HepG2 (cell line): ENCODE measurements around the gene THEMIS. TPM values are rescaled to one million over a fixed set of nuclear protein-coding genes. Genes with fewer than 3 reads are reported as not detected.

ENCODE experiments used
- ATAC-seq: fragments of 200-7000 bp; cut with Tn5 transposase; 3 replicates; pipeline ENCODE4 v1.9.1; 2020; ENCODE audit warnings: mild to moderate bottlenecking, moderate library complexity
- BruUV-seq: library from RNA; stranded (reverse); fragments of 400-500 nt; replicated peaks from 2 replicates; lab custom pipeline; 2021; lab: Mats Ljungman, UMichigan
- CTCF ChIA-PET: fragments of 300-600 bp; formaldehyde crosslinking; extraction: SDS; loops from one replicate; lab custom pipeline; 2021; ENCODE audit warnings: low total read pairs, inconsistent platforms, low intra/inter-chr PET ratio; lab: Yijun Ruan, JAX
- POLR2A ChIA-PET: fragments of 350-600 bp; sonication (Branson Sonifier 250); formaldehyde crosslinking; loops from one replicate; lab custom pipeline; 2020; ENCODE audit warnings: antibody characterized with exemption, inconsistent platforms; lab: Yijun Ruan, JAX
- DNase-seq: peaks from one replicate; pipeline ENCODE4 v3.0.0-alpha.2; 2015; ENCODE audit warnings: low spot score
- FAIRE-seq: peaks from 3 replicates; lab custom pipeline; 2011; peaks lifted over from hg19 to GRCh38; lab: Jason Lieb, UNC
- H2AFZ ChIP-seq: one replicate; pipeline ENCODE4 v1.6.1; 2011; ENCODE audit warnings: low read length, inconsistent platforms
- H3K27ac ChIP-seq: fragments of 300-600 bp; 3 replicates; pipeline ENCODE4 v1.8.0; 2011; ENCODE audit warnings: mixed run types, mild to moderate bottlenecking, mixed read lengths, low read length, inconsistent platforms; ENCODE audit not compliant: insufficient read depth; ENCODE audit errors: extremely low read length
- H3K27me3 ChIP-seq, 2 experiments: fragments of 200-600 bp in 1 of 2; 2 replicates in 1 of 2; 3 replicates in 1 of 2; pipeline versions ENCODE4 v1.6.0 to v1.8.0; 2011; ENCODE audit warnings: low read length in 2 of 2, mild to moderate bottlenecking in 2 of 2, moderate library complexity in 2 of 2, inconsistent platforms in 1 of 2; ENCODE audit not compliant: insufficient read depth in 2 of 2, control insufficient read depth in 1 of 2
- H3K36me3 ChIP-seq, 2 experiments: fragments of 200-600 bp in 1 of 2; replicated peaks in 1 of 2; 2 replicates in 1 of 2; 3 replicates in 1 of 2; pipeline versions ENCODE4 v1.5.1 to v1.8.0; 2011; ENCODE audit warnings: low read length in 2 of 2, inconsistent platforms in 1 of 2; ENCODE audit not compliant: insufficient read depth in 2 of 2, control insufficient read depth in 1 of 2
- H3K4me1 ChIP-seq: 2 replicates; pipeline ENCODE4 v1.5.1; 2012; ENCODE audit warnings: low read length, inconsistent platforms; ENCODE audit not compliant: insufficient read depth
- H3K4me2 ChIP-seq: 2 replicates; pipeline ENCODE4 v1.6.0; 2011; ENCODE audit warnings: low read depth, low read length, inconsistent platforms
- H3K4me3 ChIP-seq, 3 experiments: fragments of 200-600 bp in 1 of 3; sonication (generic), shearing (Covaris generic) in 1 of 3; replicated peaks in 1 of 3; 2 replicates each; pipeline ENCODE4 v1.5.1; 2011 to 2016; ENCODE audit warnings: low read length in 3 of 3, inconsistent platforms in 2 of 3, low read depth in 2 of 3, mild to moderate bottlenecking in 2 of 3, control low read depth in 1 of 3, mixed read lengths in 1 of 3; ENCODE audit not compliant: insufficient read depth in 1 of 3
- H3K79me2 ChIP-seq: one replicate; pipeline ENCODE4 v1.6.1; 2011; ENCODE audit warnings: low read length, inconsistent platforms; ENCODE audit not compliant: insufficient read depth
- H3K9ac ChIP-seq: 2 replicates; pipeline ENCODE4 v1.6.0; 2011; ENCODE audit warnings: mild to moderate bottlenecking, low read depth, low read length, inconsistent platforms; ENCODE audit not compliant: insufficient read depth
- H3K9me3 ChIP-seq: 2 replicates; pipeline ENCODE4 v1.5.1; 2012; ENCODE audit warnings: mild to moderate bottlenecking, low read length
- H4K20me1 ChIP-seq: 2 replicates; pipeline ENCODE4 v1.6.0; 2011; ENCODE audit warnings: inconsistent platforms, mild to moderate bottlenecking, low read length, moderate library complexity; ENCODE audit not compliant: insufficient read depth
- ATF4 ChIP-seq, 2 experiments: fragments of 450-650 bp in 1 of 2; sonication (generic) in 1 of 2; formaldehyde crosslinking; IDR thresholded peaks; 2 replicates each; pipeline versions ENCODE4 v1.5.0 to v1.8.0; 2020 to 2022; ENCODE audit warnings: mild to moderate bottlenecking in 1 of 2, missing genetic modification reagents in 1 of 2
- ATF7 ChIP-seq, 2 experiments: fragments of 450-650 bp in 1 of 2; sonication (generic) in 1 of 2; formaldehyde crosslinking in 1 of 2; IDR thresholded peaks; 2 replicates each; pipeline versions ENCODE4 v1.4.0 to v1.6.1; 2016 to 2020; ENCODE audit warnings: antibody characterized with exemption in 1 of 2, mild to moderate bottlenecking in 1 of 2, missing genetic modification reagents in 1 of 2
- FIP1L1 ChIP-seq: fragments of 200-400 bp; formaldehyde crosslinking; IDR thresholded peaks from 2 replicates; pipeline ENCODE4 v1.6.1; 2018; ENCODE audit warnings: low read depth, mild to moderate bottlenecking, low read length, moderate library complexity, borderline replicate concordance; ENCODE audit not compliant: insufficient read depth
- ISL2 ChIP-seq: sonication (generic); formaldehyde crosslinking; IDR thresholded peaks from 2 replicates; pipeline ENCODE4 v1.5.0; 2020; ENCODE audit warnings: missing genetic modification reagents
- MNT ChIP-seq: fragments of 450-650 bp; IDR thresholded peaks from 2 replicates; pipeline ENCODE4 v1.6.1; 2016
- NAIF1 ChIP-seq: sonication (generic); formaldehyde crosslinking; IDR thresholded peaks from 2 replicates; pipeline ENCODE4 v1.5.0; 2020; ENCODE audit warnings: mild to moderate bottlenecking, missing genetic modification reagents, borderline replicate concordance
- RFX1 ChIP-seq: fragments of 450-650 bp; IDR thresholded peaks from 2 replicates; pipeline ENCODE4 v1.6.1; 2017
- RFX5 ChIP-seq: IDR thresholded peaks from 2 replicates; pipeline ENCODE4 v1.6.1; 2011; ENCODE audit warnings: low read depth, low read length, improper control_type of control experiment
- RXRB ChIP-seq: IDR thresholded peaks from 2 replicates; pipeline ENCODE4 v1.6.1; 2016; ENCODE audit warnings: borderline replicate concordance, missing genetic modification reagents, missing compliant biosample characterization
- SMAD3 ChIP-seq: sonication (generic); formaldehyde crosslinking; IDR thresholded peaks from 2 replicates; pipeline ENCODE4 v1.4.0; 2020; ENCODE audit warnings: missing genetic modification reagents
- SRSF9 ChIP-seq: fragments of 200-400 bp; formaldehyde crosslinking; IDR thresholded peaks from 2 replicates; pipeline ENCODE4 v1.6.1; 2018; ENCODE audit warnings: borderline replicate concordance, mild to moderate bottlenecking, low read depth, low read length; ENCODE audit not compliant: insufficient read depth, poor library complexity, severe bottlenecking
- ZKSCAN5 ChIP-seq: sonication (generic); formaldehyde crosslinking; IDR thresholded peaks from 2 replicates; pipeline ENCODE4 v1.5.1; 2020; ENCODE audit warnings: mild to moderate bottlenecking, missing genetic modification reagents
- ZNF235 ChIP-seq: sonication (generic); formaldehyde crosslinking; IDR thresholded peaks from 2 replicates; pipeline ENCODE4 v1.8.1; 2023; ENCODE audit warnings: mild to moderate bottlenecking, missing genetic modification reagents, borderline replicate concordance
- ZNF329 ChIP-seq: sonication (generic); formaldehyde crosslinking; IDR thresholded peaks from 2 replicates; pipeline ENCODE4 v1.9.0; 2021; ENCODE audit warnings: low read depth, mild to moderate bottlenecking, missing genetic modification reagents
- ZNF367 ChIP-seq: sonication (generic); formaldehyde crosslinking; IDR thresholded peaks from 2 replicates; pipeline ENCODE4 v1.4.0; 2020; ENCODE audit warnings: missing genetic modification reagents, borderline replicate concordance
- ZNF577 ChIP-seq: sonication (generic); formaldehyde crosslinking; IDR thresholded peaks from 2 replicates; pipeline ENCODE4 v1.4.0; 2020; ENCODE audit warnings: mild to moderate bottlenecking, low read depth, missing genetic modification reagents, borderline replicate concordance
- ZNF607 ChIP-seq: sonication (generic); formaldehyde crosslinking; IDR thresholded peaks from 2 replicates; pipeline ENCODE4 v1.5.1; 2020; ENCODE audit warnings: missing genetic modification reagents, mild to moderate bottlenecking, borderline replicate concordance
- WGBS: methylation state at CpG from one replicate; pipeline ENCODE4 v1.1.6; 2017; ENCODE audit warnings: low lambda C conversion rate; 5-methylcytosine and 5-hydroxymethylcytosine counted together
- in situ Hi-C: cut with HindIII; loops from 2 replicates; pipeline ENCODE4 v1.10.0; 2017; ENCODE audit warnings: low pct_unique_long_range_greater_than_20kb; ENCODE audit not compliant: extremely low pct_ligation_motif_present
- intact Hi-C: fragments of 100-400 bp; cut with micrococcal nuclease; formaldehyde crosslinking; loops from one replicate; pipeline ENCODE4 v1.10.0; 2022; ENCODE audit not compliant: unreplicated experiment
- polyA plus RNA-seq, 8 experiments: library from polyadenylated mRNA; depleted of rRNA in 3 of 8; stranded (reverse) in 7 of 8; unstranded in 1 of 8; fragments of >200 nt; fragmentation: Illumina TruSeq in 4 of 8; extraction: Trizol in 4 of 8; gene quantifications; 2 replicates each; pipeline versions ENCODE4 v1.2.1 to v1.2.3, GENCODE V29; 2011 to 2016; ENCODE audit warnings: low read depth in 4 of 8, missing spikeins in 1 of 8, mixed read lengths in 1 of 8; ENCODE audit not compliant: insufficient read depth in 1 of 8
- total RNA-seq, 5 experiments: library from RNA; depleted of rRNA; stranded (reverse); fragments of >200 nt; fragmentation: Illumina TruSeq; extraction: Trizol; gene quantifications; 2 replicates each; pipeline ENCODE4 v1.2.3, GENCODE V29; 2016; ENCODE audit warnings: low read depth in 1 of 5

The THEMIS gene
- total and polyA plus RNA-seq, 2 of the 13 experiments (the other 11 are each of a cell fraction or from before 2014, with no cell fraction given) = not detected

DNA sequence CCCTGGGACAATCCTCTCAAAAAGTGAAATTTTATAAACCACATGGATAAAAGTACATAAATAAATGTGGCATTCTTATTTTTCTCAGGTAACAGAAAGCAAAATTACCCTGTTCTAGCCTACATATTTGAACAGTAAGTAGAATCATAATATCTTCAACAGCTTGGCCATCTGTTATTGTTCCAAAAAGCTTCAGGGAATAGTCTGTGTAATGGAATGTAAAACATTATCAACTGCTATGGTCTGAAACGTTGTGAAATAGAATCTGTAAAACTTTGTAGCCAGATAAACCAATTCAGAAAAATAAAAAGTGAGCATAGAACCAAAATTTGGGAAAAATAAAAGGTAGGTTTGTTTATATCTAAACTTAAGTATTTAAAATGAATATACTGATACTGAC is 114.7 kb downstream of the THEMIS start:
- BruUV-seq = no TSS peak
- H3K79me2 ChIP-seq = no peaks in the 10 kb centered on the region
- TF ChIP-seq ISL2 (CRISPR knock-in tag) (no peak), ZKSCAN5 (no peak), ZNF577 (CRISPR knock-in tag) (no peak), ZNF235 (CRISPR knock-in tag) (no peak), ZNF329 (CRISPR knock-in tag) (no peak), ZNF607 (no peak), RXRB (CRISPR knock-in tag) (no peak), SMAD3 (CRISPR knock-in tag) (no peak), NAIF1 (CRISPR knock-in tag) (no peak), MNT (no peak), FIP1L1 (no peak), ATF4 (CRISPR knock-in tag; IDR thresholded peaks at IDR 0.05) (no peak), ATF7 (IDR thresholded peaks at IDR 0.05) (no peak), ATF7 (CRISPR knock-in tag; IDR thresholded peaks at IDR 0.05) (no peak), SRSF9 (no peak), RFX1 (no peak), RFX5 (no peak), ZNF367 (CRISPR knock-in tag) (no peak)
- no peaks in the 10 kb centered on the region for H3K36me3 ChIP-seq
- intact Hi-C loops (no loop called here), in situ Hi-C loops (no loop called here)
- H3K4me3 ChIP-seq = no peak overlapping the region
- H3K27ac ChIP-seq = no peak overlapping the region
- ATAC-seq (no peak), DNase-seq (no peak), FAIRE-seq (no peak)
- H3K9me3 ChIP-seq = no peaks in the 10 kb centered on the region
- H3K4me2 ChIP-seq = no peak overlapping the region
- POLR2A ChIA-PET = no interaction called here
- CTCF ChIA-PET = no interaction called here
- 2% methylated on average over 1 of the region's 1 CpG for WGBS
- H3K9ac ChIP-seq = no peak overlapping the region
- H4K20me1 ChIP-seq = no peaks in the 10 kb centered on the region
- no peaks in the 10 kb centered on the region; the same call in 1 of the 2 replicates for H3K4me1 ChIP-seq
- H2AFZ ChIP-seq = no peak overlapping the region
- H3K27me3 ChIP-seq = no peaks in the 10 kb centered on the region; a peak in 2 of 5 replicates
